Adipose tissue (tissue), 3 donors: ENCODE data around the gene TMEM72. TPM values are rescaled to one million over a fixed set of nuclear protein-coding genes. Genes with fewer than 3 reads are reported as not detected.

Experiments used
- H3K27ac ChIP-seq: one replicate; pipeline ENCODE4 v1.5.1; 2013; ENCODE audit warnings: low read depth, low read length
- WGBS, 3 donors: extraction: QIAGEN DNeasy Blood & Tissue Kit; methylation state at CpG; one replicate each; pipeline ENCODE4 v1.1.7; 2013; 5-methylcytosine and 5-hydroxymethylcytosine counted together
- polyA plus RNA-seq, 3 donors: library from polyadenylated mRNA; stranded (reverse); fragments of 200-250 nt; gene quantifications; one replicate each; pipeline ENCODE4 v1.2.3, GENCODE V29; 2013
- donor health status: healthy with polysubstance abuse.
- donor health status: Bipolar disorder and iron deficiency.
- donor health status: healthy.

The TMEM72 gene
- polyA plus RNA-seq, 3 donors = 0.03 to 2.5 TPM; not detected in 1

DNA sequence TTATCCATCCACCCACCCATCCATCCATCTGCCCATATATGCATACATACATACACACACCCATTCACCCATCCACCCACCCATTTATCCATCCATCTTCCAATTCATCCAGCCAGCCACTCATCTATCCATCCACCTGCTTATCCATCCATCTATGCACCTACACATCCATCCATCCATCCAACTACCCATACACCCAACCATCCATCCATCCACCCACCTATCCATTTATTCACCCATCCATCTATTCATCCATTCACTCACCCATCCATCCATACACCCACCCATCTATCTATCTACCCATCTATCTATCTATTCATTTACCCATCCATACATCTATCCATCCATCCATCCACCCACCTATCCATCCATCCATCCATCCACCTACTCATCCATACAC, 17.3 kb downstream of the TMEM72 start:
- H3K27ac ChIP-seq = no peak overlapping the region

GRCh38 chr10:44929356-44930255, 18.5 kb downstream of the TMEM72 start:
- no peak overlapping the region for H3K27ac ChIP-seq
- 80 to 85% (median 83%) methylated on average over 7 to 8 of the region's 8 CpGs for WGBS, 3 donors

DNA sequence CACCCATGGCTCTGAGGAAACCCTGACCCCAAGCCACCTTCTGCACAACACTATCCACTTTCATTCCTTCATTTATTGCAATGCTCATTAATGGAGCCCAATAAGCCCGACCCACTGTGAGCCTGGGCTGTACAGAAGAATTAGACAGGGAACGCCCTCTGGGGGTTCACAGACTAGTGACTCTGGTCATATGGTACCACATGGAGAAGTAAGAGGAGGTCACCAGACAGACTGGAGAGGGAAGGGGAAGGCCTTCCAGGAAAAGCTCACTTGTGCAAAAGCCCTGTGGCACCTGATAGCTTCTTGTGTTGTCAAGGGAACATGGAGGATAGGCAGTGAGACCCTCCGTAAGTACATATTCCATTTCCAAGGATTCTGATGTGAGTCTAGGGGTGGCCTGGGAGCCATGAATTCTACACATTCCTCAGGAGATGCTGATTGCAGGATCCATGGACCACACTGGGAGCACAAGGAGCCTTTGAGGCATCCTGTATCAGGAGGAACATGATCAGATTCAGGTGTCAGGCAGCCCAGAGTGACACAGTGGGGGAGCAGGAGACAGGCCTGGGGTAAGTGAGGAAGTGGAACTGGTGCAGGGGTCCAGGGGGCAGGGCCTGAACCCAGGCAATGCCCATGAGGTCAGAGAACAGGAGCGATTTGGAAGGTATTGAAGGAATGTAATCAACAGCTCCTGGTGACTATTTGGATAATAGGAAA, 19.9 kb downstream of the TMEM72 start:
- WGBS, 3 donors = 81 to 89% (median 82%) methylated on average over 4 of the region's 4 CpGs
- no peak overlapping the region for H3K27ac ChIP-seq

- H3K27ac ChIP-seq = no peak overlapping the region
- 81 to 92% (median 91%) methylated on average over 10 of the region's 10 CpGs for WGBS, 3 donors
These were observed 20.7 kb downstream of the TMEM72 start for GRCh38 chr10:44931621-44932516.

- 42 to 53% (median 51%) methylated on average over 10 of the region's 10 CpGs for WGBS, 3 donors
- H3K27ac ChIP-seq = no peak overlapping the region
These were observed 21.6 kb downstream of the TMEM72 start for GRCh38 chr10:44932517-44933450.

DNA sequence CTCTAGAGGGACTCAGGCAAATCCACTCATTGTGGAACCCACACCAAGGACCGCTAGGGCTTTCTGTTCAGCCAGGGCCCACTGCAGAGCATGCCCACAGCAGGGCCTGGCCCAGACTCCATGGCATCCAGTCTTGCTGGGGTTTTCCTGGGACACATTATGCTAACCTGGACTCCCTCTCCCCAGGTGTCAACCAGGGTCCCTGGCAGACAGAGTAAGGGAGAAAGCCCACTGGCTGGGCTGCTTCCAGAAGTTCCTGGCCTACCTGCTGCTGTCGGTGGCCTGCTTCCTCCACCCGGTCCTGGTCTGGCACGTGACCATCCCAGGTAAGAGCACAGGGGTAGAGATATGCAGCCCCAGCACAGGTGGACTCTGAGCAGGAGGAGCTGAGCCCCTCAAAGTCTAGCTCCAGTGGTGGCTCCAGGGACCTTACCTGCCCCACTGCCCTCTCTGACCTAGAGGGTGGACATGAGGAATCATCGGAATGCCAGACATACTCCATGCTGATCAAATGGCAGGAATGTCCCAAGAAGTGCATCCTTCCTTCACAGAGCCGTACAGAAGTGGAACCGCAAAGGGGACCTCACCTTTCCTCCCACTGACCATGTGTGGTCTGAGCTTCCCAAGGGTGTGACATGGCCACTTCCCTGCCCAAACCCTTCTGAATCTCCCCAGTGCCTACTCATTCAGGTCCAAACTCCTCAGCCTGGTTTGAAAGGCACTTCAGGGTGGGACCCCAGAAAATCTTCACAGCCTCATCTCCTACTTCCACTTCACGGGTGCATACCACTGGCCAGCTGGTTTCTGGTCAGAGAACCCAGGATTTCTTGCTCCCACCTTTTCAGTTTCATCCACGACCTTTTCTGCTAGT, 22.5 kb downstream of the TMEM72 start:
- no peak overlapping the region for H3K27ac ChIP-seq
- 76 to 80% (median 77%) methylated on average over 9 of the region's 9 CpGs for WGBS, 3 donors

DNA sequence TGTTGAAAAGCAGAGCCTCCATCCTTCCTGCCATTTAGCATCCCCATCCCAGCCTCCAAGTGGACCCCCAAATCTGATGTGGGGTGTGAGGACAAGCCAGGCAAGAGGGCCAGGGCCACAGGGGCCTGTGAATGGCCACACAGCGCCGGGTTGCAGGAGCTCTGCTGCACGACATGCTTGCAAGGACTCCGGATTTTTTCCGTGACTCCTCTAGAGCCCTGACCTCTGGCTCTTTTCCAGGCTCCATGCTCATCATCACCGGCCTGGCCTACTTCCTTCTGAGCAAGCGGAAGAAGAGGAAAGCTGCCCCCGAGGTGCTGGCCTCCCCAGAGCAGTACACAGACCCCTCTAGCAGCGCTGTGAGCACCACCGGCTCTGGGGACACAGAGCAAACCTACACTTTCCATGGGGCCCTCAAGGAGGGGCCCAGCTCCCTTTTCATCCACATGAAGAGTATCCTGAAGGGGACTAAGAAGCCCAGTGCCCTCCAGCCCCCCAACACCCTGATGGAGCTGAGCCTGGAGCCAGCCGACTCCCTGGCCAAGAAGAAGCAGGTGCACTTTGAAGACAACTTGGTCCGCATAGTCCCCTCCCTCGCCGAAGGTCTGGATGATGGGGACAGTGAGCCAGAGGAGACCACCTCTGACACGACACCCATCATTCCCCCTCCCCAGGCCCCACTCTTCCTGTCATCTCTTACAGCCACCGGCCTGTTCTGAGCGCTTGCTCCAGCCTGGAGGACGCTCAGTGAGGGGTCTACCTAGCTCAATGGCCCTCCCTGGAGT, 23.5 kb downstream of the TMEM72 start:
- 67 to 83% (median 82%) methylated on average over 18 of the region's 18 CpGs for WGBS, 3 donors
- H3K27ac ChIP-seq = no peak overlapping the region

- WGBS, 3 donors = 56 to 72% (median 65%) methylated on average over 9 of the region's 9 CpGs
- no peak overlapping the region for H3K27ac ChIP-seq
These were observed 24.2 kb downstream of the TMEM72 start for GRCh38 chr10:44935201-44935965.

DNA sequence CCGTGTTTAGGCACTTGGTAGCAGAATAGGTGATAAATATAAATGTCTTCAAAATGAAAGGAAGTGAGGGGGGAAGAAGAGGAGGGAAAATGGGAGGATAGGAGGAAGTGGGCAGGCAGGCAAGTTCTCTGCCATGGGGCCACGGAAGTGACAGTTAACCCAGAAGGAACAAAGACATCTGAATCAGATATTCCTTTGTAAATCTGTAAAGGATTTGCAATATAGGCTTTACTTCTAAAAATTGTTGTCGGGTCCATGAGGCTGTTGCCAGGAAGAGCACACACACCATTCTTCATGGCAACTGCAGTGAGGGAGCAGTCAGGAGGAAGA, 24.8 kb downstream of the TMEM72 start:
- H3K27ac ChIP-seq = no peak overlapping the region
- WGBS, 3 donors = 24 to 43% (median 26%) methylated on average over 3 of the region's 3 CpGs

GRCh38 chr10:44936314-44936975, 25.3 kb downstream of the TMEM72 start:
- 75 to 91% (median 89%) methylated on average over 7 of the region's 7 CpGs for WGBS, 3 donors
- no peak overlapping the region for H3K27ac ChIP-seq

DNA sequence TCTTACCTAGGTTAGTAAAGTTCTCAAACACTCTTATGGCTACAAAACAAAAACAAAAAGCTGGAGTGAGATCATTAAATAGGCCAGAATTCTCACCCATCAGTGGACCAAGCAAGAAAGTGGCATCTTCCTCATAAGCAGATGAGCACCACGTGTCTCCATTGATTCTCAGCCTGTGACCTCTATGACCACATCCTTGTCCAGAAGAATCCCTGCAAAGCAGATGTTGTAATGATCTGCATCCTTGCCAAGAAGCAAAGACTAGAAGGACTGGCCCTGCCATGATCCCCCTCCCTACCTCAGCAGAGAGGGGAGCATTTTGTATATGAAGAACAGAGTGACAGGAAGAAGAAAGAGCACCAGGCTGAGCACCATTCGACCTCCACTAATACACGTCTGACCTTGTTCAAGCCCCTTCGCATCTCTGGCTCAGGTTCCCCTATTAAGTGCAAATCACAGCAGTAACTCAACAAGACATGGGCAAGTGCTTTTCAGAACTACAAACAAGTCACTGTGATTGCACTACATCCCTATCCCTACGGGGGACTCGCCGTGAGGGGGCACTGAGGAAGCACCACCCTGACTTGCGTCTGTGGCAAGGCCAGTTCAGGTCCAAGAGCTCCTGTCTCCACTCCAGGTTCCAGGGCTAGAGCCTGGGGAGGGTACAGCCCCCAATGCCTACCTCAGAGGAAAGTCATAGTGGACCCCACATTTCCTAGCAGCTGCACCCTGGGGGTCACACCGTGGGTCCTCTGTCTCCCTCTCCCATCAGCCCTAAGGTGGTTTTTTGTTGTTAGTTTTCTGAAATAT, 26.3 kb downstream of the TMEM72 start:
- no peak overlapping the region for H3K27ac ChIP-seq
- 73 to 82% (median 74%) methylated on average over 9 of the region's 9 CpGs for WGBS, 3 donors

DNA sequence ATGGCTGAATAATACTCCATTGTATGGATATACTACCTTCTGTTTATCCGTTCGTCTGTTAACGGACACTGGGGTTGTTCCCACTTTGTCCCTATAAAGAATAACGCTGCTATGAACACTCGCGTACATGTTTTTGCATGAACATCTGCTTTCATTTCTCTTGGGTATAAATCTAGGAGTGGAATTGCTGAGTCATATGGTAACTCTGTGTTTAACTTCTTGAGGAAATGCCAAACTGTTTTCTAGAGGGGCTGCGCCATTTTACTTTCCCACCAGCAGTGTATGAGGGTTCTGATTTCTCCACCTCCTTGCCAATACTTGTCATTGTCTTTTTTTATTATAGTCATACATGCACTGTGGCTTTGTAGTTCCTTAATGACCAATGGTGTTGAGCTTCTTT, 27.8 kb downstream of the TMEM72 start:
- WGBS, 3 donors = 82 to 93% (median 82%) methylated on average over 7 of the region's 7 CpGs
- H3K27ac ChIP-seq = no peak overlapping the region

DNA sequence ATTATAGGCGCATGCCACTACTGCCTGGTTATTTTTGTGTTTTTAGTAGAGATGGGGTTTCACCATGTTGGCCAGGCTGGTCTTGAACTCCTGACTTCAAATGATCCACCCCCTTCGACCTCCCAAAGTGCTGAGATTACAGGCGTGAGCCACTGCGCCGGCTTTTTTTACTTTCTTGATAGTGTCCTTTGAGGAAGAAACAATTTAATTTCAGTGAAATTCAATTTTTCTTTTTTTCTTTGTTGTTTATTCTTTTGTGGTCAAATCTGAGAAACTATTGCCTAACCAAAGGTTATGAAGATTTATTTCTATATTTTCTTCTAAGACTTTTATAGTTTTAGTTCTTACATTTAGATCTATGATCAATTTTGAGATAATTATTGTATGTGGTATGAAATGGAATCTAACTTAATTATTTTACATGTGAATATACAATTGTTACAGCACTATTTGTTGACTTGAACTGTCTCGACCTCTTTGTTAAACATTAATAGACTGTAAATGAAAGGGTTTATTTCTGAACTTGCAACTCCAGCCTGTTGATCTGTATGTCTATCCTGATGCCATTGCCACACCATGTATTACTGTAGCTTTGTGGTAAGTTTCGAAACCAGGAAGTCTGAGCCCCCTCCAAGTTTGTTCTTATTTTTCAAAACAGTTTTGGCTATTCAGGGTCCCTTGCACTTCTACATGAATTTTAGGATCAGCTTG, 28.7 kb downstream of the TMEM72 start:
- no peak overlapping the region for H3K27ac ChIP-seq
- WGBS, 3 donors = 74 to 83% (median 80%) methylated on average over 7 of the region's 7 CpGs

DNA sequence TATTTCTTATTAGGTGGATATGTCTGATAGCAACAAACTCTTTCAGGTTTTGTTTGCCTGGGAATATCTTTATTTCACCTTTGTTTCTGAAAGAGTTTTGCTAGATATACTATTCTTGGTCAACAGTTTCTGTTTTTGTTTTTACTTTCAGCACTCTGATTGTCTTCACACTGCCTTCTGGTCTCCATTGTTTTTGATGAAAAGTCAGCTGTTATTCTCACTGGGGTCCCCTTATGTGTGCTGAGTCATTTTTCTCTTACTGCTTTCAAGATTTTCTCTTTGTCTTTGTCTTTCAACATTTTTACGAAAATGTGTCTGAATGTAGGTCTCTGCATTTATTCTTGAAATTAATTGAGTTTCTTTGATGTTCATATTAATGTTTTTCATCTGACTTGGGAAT, 33.2 kb downstream of the TMEM72 start:
- WGBS, 3 donors = 0 to 92% (median 53%) methylated on average over 1 of the region's 1 CpG
- H3K27ac ChIP-seq = no peak overlapping the region
